K562 (cell line): Measurements from ENCODE around the gene PSMC4. TPM values are rescaled to one million over a fixed set of nuclear protein-coding genes. Genes with fewer than 3 reads are reported as not detected.

Source experiments
- ATAC-seq: fragments of 200-7000 bp; cut with Tn5 transposase; 3 replicates; pipeline ENCODE4 v1.9.1; 2020; ENCODE audit warnings: moderate library complexity
- BruUV-seq: library from RNA; stranded (reverse); fragments of 400-500 nt; replicated peaks from 2 replicates; lab custom pipeline; 2021; lab: Mats Ljungman, UMichigan
- CTCF ChIA-PET: fragments of 300-600 bp; formaldehyde crosslinking; extraction: SDS; loops from one replicate; lab custom pipeline; 2021; ENCODE audit warnings: low intra/inter-chr PET ratio; lab: Yijun Ruan, JAX
- POLR2A ChIA-PET: fragments of 300-600, 350-650 bp; sonication (Branson Sonifier 250); formaldehyde crosslinking; extraction: SDS; loops from one replicate; lab custom pipeline; 2021; ENCODE audit warnings: antibody characterized with exemption, inconsistent platforms; lab: Yijun Ruan, JAX
- DNase-seq, 4 experiments: peaks; one replicate each; pipeline versions ENCODE4 v3.0.0 to v3.0.0-alpha.2; 2011 to 2018; ENCODE audit warnings: low spot score in 3 of 4, mixed read lengths in 3 of 4; ENCODE audit errors: extremely low read depth in 1 of 4
- FAIRE-seq: peaks from 2 replicates; lab custom pipeline; 2011; peaks lifted over from hg19 to GRCh38; lab: Jason Lieb, UNC
- H2AFZ ChIP-seq: 2 replicates; pipeline ENCODE4 v1.6.0; 2011; ENCODE audit warnings: low read depth, low read length, control low read depth, inconsistent platforms
- H3K27ac ChIP-seq: fragments of 200-600 bp; 3 replicates; pipeline ENCODE4 v1.8.0; 2011; ENCODE audit warnings: low read depth, mild to moderate bottlenecking, control low read depth, inconsistent platforms, low read length, moderate library complexity, mixed read lengths; ENCODE audit errors: extremely low read depth
- H3K27me3 ChIP-seq, 2 experiments: fragments of 300-600 bp in 1 of 2; 2 replicates in 1 of 2; 3 replicates in 1 of 2; pipeline versions ENCODE4 v1.6.0 to v1.8.0; 2011; ENCODE audit warnings: inconsistent platforms in 2 of 2, low read length in 2 of 2, mild to moderate bottlenecking in 1 of 2, mixed read lengths in 1 of 2, moderate library complexity in 1 of 2; ENCODE audit not compliant: control insufficient read depth in 2 of 2, insufficient read depth in 2 of 2
- H3K36me3 ChIP-seq: fragments of 300-600 bp; 3 replicates; pipeline ENCODE4 v1.8.0; 2011; ENCODE audit warnings: mild to moderate bottlenecking, low read length, inconsistent platforms; ENCODE audit not compliant: control insufficient read depth, insufficient read depth
- H3K4me1 ChIP-seq, 2 experiments: fragments of 200-600 bp in 1 of 2; replicated peaks in 1 of 2; 2 replicates in 1 of 2; 3 replicates in 1 of 2; pipeline versions ENCODE4 v1.5.1 to v1.8.0; 2011; ENCODE audit warnings: inconsistent platforms in 2 of 2, low read length in 2 of 2, mild to moderate bottlenecking in 1 of 2, mixed read lengths in 1 of 2, moderate library complexity in 1 of 2; ENCODE audit not compliant: control insufficient read depth in 2 of 2, insufficient read depth in 2 of 2
- H3K4me2 ChIP-seq: 2 replicates; pipeline ENCODE4 v1.6.1; 2011; ENCODE audit warnings: low read length, control low read depth, inconsistent platforms, mixed read lengths; ENCODE audit not compliant: insufficient read depth
- H3K4me3 ChIP-seq: fragments of 200-600 bp; sonication (generic), shearing (Covaris generic); 2 replicates; pipeline ENCODE4 v1.5.1; 2016; ENCODE audit warnings: control low read depth, inconsistent platforms
- H3K79me2 ChIP-seq: fragments of 200-600 bp; 3 replicates; pipeline ENCODE4 v1.8.0; 2011; ENCODE audit warnings: low read length, inconsistent platforms; ENCODE audit not compliant: control insufficient read depth, insufficient read depth
- H3K9ac ChIP-seq, 2 experiments: 2 replicates each; pipeline versions ENCODE4 v1.6.0 to v1.6.1; 2011; ENCODE audit warnings: low read depth in 2 of 2, low read length in 2 of 2, control low read depth in 1 of 2, inconsistent platforms in 1 of 2, mild to moderate bottlenecking in 1 of 2, mixed read lengths in 1 of 2; ENCODE audit not compliant: insufficient read depth in 1 of 2
- H3K9me1 ChIP-seq: one replicate; pipeline ENCODE4 v1.6.0; 2011; ENCODE audit warnings: inconsistent platforms, mild to moderate bottlenecking, low read length, moderate library complexity; ENCODE audit not compliant: control insufficient read depth, insufficient read depth
- H3K9me3 ChIP-seq: replicated peaks from 2 replicates; pipeline ENCODE4 v1.5.1; 2011; ENCODE audit warnings: low read depth, low read length, inconsistent platforms; ENCODE audit not compliant: control insufficient read depth, insufficient read depth
- H4K20me1 ChIP-seq: replicated peaks from 2 replicates; pipeline ENCODE4 v1.6.1; 2011; ENCODE audit warnings: low read length, inconsistent platforms, mixed read lengths; ENCODE audit not compliant: control insufficient read depth, insufficient read depth
- AFF1 ChIP-seq, 2 experiments: fragments of 450-650 bp; IDR thresholded peaks; 2 replicates each; pipeline ENCODE4 v1.6.1; 2018; ENCODE audit warnings: mild to moderate bottlenecking in 2 of 2, low read depth in 1 of 2; ENCODE audit not compliant: partially characterized antibody in 2 of 2
- CBFA2T3 ChIP-seq: fragments of 450-650 bp; IDR thresholded peaks from 2 replicates; pipeline ENCODE4 v1.6.1; 2017
- CXXC5 ChIP-seq: fragments of 250-450 bp; sonication (Bioruptor Pico); IDR thresholded peaks from 2 replicates; pipeline ENCODE4 v1.8.0; 2022; ENCODE audit warnings: inconsistent platforms, mild to moderate bottlenecking, moderate library complexity
- FOXM1 ChIP-seq, 2 experiments: fragments of 450-650 bp in 1 of 2; sonication (generic) in 1 of 2; formaldehyde crosslinking in 1 of 2; IDR thresholded peaks; 2 replicates each; pipeline versions ENCODE4 v1.6.1 to v1.9.0; 2017 to 2022; ENCODE audit warnings: low read depth in 2 of 2, mild to moderate bottlenecking in 2 of 2, missing genetic modification reagents in 1 of 2, moderate library complexity in 1 of 2
- ILK ChIP-seq: fragments of 450-650 bp; IDR thresholded peaks from 2 replicates; pipeline ENCODE4 v1.6.1; 2016; ENCODE audit warnings: missing genetic modification characterization, low read depth, mild to moderate bottlenecking, missing compliant biosample characterization, moderate library complexity, borderline replicate concordance
- MCM7 ChIP-seq, 2 experiments: fragments of 450-650 bp; IDR thresholded peaks; 2 replicates each; pipeline ENCODE4 v1.6.1; 2016 to 2018
- MITF ChIP-seq: IDR thresholded peaks from 2 replicates; pipeline ENCODE4 v1.6.1; 2014; ENCODE audit warnings: antibody characterized with exemption
- SOX6 ChIP-seq: fragments of 450-650 bp; IDR thresholded peaks from 2 replicates; pipeline ENCODE4 v1.6.1; 2014; ENCODE audit warnings: mild to moderate bottlenecking
- ZBTB33 ChIP-seq: sonication (generic); formaldehyde crosslinking; IDR thresholded peaks from 2 replicates; pipeline ENCODE4 v1.8.1; 2023; ENCODE audit warnings: mild to moderate bottlenecking, missing genetic modification reagents
- WGBS: fragments of 100-300 bp; shearing (Covaris generic); methylation state at CpG from one replicate; pipeline ENCODE4 v1.1.6; 2016; ENCODE audit warnings: low coverage, mixed read lengths; ENCODE audit not compliant: insufficient coverage; ENCODE audit errors: missing lambda C conversion rate; 5-methylcytosine and 5-hydroxymethylcytosine counted together
- in situ Hi-C: fragments of 300-500 bp; cut with MboI; formaldehyde crosslinking; loops from 4 replicates; pipeline ENCODE4 v1.15.0; 2018; ENCODE audit warnings: inconsistent platforms, mixed read lengths
- intact Hi-C: fragments of 100-400 bp; cut with micrococcal nuclease; formaldehyde crosslinking; loops from 2 replicates; pipeline ENCODE4 v1.14.2; 2022
- polyA plus RNA-seq, 8 experiments: library from polyadenylated mRNA; depleted of rRNA in 4 of 8; stranded (reverse) in 5 of 8; unstranded in 3 of 8; fragments of >200 nt; fragmentation: Nextera tagmentation in 2 of 8; fragmentation: Illumina TruSeq in 1 of 8; extraction: Ambion mirVana in 2 of 8; extraction: Trizol in 1 of 8; gene quantifications; 2 replicates each; pipeline versions ENCODE4 v1.2.1 to v1.2.3, GENCODE V29; 2011 to 2014; ENCODE audit warnings: inconsistent platforms in 1 of 8, missing spikeins in 1 of 8
- total RNA-seq, 7 experiments: library from RNA; depleted of rRNA in 6 of 7; stranded (reverse); fragments of >200 nt in 6 of 7; fragmentation: Illumina TruSeq in 2 of 7; extraction: Trizol in 2 of 7; gene quantifications; 2 replicates each; pipeline versions ENCODE4 v1.2.1 to v1.2.3, GENCODE V29; 2011 to 2021; ENCODE audit warnings: low replicate concordance in 1 of 7

PSMC4 gene
- total and polyA plus RNA-seq, 9 of the 15 experiments (the other 6 are each of a cell fraction or from before 2014, with no cell fraction given): 45.9 to 475 (median 142) TPM

DNA sequence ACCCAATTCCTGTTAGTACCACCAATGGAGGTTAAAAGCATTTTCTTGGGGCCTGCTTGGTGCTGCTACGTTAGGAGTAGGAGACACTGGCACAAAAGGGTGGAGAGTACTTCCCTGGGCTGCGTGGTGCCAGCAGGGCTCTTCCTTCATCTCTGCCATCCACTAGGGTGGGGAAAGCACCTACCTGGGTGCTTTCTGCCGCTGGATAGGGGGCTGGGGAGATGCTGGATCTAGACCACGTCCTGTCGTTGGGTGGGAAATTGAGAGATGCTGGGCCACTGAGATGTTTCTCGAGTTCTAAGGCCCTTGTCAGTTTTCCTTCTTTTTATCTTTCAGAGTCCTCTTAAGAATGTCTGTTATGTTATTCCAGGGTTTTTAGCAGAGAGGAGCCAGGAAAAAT is 29.8 kb upstream of the PSMC4 start (continued):
- TF ChIP-seq CXXC5 (CRISPR knock-in tag) (no peak), ZBTB33 (CRISPR knock-in tag) (no peak)
- TF ChIP-seq, all 486 proteins: peak for 0

DNA sequence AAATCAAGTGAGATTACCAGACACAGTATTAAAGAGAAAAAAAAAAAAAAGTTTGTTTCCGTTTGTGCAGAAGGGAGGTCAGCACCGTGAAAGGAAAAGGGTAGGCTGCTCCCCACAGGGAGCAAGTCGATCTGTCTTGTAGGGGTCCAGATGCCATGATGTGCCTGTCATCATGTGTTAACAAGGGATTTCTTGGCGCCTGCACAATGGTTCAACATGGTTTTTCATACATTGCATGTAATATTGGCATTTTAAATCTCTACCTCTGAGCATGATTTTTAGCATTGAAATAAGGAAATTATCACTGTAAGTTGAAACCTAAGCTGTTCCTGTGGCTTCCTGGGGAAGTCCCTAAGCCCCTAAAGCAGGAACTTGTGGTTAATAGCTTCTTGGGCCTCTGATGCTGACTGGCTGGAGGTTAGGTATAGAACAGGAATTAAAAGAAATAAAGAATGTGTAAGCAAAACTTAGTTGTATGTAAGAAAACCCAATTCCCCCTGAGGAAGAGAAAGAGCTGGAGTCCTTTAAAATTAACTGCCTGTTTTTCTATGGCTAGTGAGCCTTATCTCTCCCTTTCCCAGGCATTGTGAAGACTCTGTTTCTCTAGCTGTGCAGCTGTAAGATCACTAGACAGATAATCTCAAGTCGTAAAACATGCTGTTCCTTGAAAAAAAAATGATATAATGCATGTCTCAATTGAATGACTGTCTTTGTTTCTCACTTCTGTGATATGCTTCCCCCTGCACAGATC is 29.2 kb upstream of the PSMC4 start:
- no TSS peak for BruUV-seq
- Histone ChIP-seq H3K36me3 (no peaks in the 10 kb centered on the region), H3K9me1 (no peaks in the 10 kb centered on the region), H4K20me1 (no peaks in the 10 kb centered on the region), H3K79me2 (no peaks in the 10 kb centered on the region), H3K4me3 (no peak overlapping the region), H2AFZ (no peak overlapping the region), H3K27ac (no peak overlapping the region), H3K4me2 (no peak overlapping the region), H3K9me3 (no peaks in the 10 kb centered on the region; the same call in 1 of the 2 replicates), H3K9ac (no peak overlapping the region), H3K27me3 (no peaks in the 10 kb centered on the region), H3K4me1 (no peaks in the 10 kb centered on the region)
- ChIA-PET CTCF (no interaction called here), POLR2A (interaction anchor here (0.7 to 0.8 kb wide), 2 partner anchors 19 to 299 kb away, joined by 3 to 4 read pairs; no protein-coding TSS in a partner anchor)
- DNase-seq: no peak
- in situ Hi-C loops: no loop called here
- FAIRE-seq: no peak
- WGBS: 0% methylated on average over 5 of the region's 5 CpGs
- no peak for ATAC-seq
- intact Hi-C loops: no loop called here
- TF ChIP-seq AFF1 (IDR thresholded peaks at IDR 0.05; ENCODE audit: low read depth in 1 of 2, partially characterized antibody in 2 of 2): no peak
- peak; percentile 31; the same call in 1 of the 2 replicates for TF ChIP-seq SOX6
- TF ChIP-seq MITF: no peak
- no peak for TF ChIP-seq MCM7 (IDR thresholded peaks at IDR 0.05)
- TF ChIP-seq FOXM1 (IDR thresholded peaks at IDR 0.05; ENCODE audit: low read depth): no peak
- no peak for TF ChIP-seq FOXM1 (CRISPR knock-in tag; IDR thresholded peaks at IDR 0.05; ENCODE audit: low read depth)
- TF ChIP-seq ILK: no peak
- peak; percentile 10; the same call in 1 of the 2 replicates for TF ChIP-seq CBFA2T3
